GM12891 (cell line): Measurements from ENCODE around the gene PCA3.
"Not testable (repeated sequence)": the region's sequence is repeated elsewhere in the genome, so short reads cannot be mapped to it uniquely, and the experiment has no call there.

Source experiments
- POLR2A ChIP-seq: IDR thresholded peaks from 2 replicates; pipeline ENCODE4 v1.6.1; 2011; ENCODE audit warnings: low read depth, low read length, control low read depth
- POLR2AphosphoS5 ChIP-seq: IDR thresholded peaks from 2 replicates; pipeline ENCODE4 v1.6.1; 2011; ENCODE audit warnings: low read depth, low read length, control low read depth
- TAF1 ChIP-seq: IDR thresholded peaks from 2 replicates; pipeline ENCODE4 v1.6.1; 2011; ENCODE audit warnings: low read depth, low read length, control low read depth

DNA sequence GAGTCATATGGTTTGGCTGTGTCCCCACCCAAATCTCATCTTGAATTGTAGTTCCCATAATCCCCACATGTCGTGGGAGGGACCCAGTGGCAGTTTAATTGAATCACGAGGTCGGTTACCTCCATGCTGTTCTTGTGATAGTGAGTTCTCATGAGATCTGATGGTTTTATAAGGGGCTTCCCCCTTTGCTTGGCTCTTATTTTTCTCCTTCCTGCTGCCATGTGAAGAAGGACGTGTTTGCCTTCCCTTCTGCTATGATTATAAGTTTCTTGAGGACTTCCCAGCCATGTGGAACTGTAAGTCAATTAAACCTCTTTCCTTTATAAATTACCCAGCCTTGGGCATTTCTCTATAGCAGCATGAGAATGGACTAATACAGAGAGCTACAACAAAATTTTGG lies 21.3 kb upstream of the PCA3 start:
- not testable (repeated sequence) for TF ChIP-seq TAF1, POLR2A, POLR2AphosphoS5
